ENCODE data around the gene ERCC5.

ERCC5 gene

GRCh38 chr13:102812611-102813287, 33.1 kb upstream of the ERCC5 start:
- H3K27me3 ChIP-seq (ENCODE audit: control insufficient read depth, low read length), result no peaks in the 10 kb centered on the region
- peaks cover 24% of the 10 kb centered on the region for H3K79me2 ChIP-seq (ENCODE audit: control insufficient read depth, low read length)
- peaks cover 13% of the 10 kb centered on the region for H3K36me3 ChIP-seq (ENCODE audit: control insufficient read depth, low read length)
- H3K9me2 ChIP-seq (replicated peaks; ENCODE audit: control insufficient read depth, low read length), result no peaks in the 10 kb centered on the region
- H3K9me3 ChIP-seq (ENCODE audit: control insufficient read depth, insufficient read depth, low read length), result no peaks in the 10 kb centered on the region
- H3K27ac ChIP-seq (ENCODE audit: low read depth, low read length), result no peak overlapping the region
- no peak overlapping the region for H3K4me3 ChIP-seq (ENCODE audit: low read length)
- no peaks in the 10 kb centered on the region for H3F3A ChIP-seq (ENCODE audit: control insufficient read depth, insufficient read depth)
- H4K20me1 ChIP-seq (ENCODE audit: control insufficient read depth, insufficient read depth, low read depth, low read length), result no peaks in the 10 kb centered on the region
- peaks cover 9% of the 10 kb centered on the region for H3K4me1 ChIP-seq (ENCODE audit: control insufficient read depth, low read length)
- no peak overlapping the region; the same call in 1 of the 2 replicates for H3K4me2 ChIP-seq (ENCODE audit: low read length)
- TF ChIP-seq EZH2phosphoT487 (IDR thresholded peaks at IDR 0.05; ENCODE audit: borderline replicate concordance, low read length) (no peak), CTCF (IDR thresholded peaks at IDR 0.05; ENCODE audit: low read depth, low read length, poor library complexity, severe bottlenecking) (no peak)

GRCh38 chr13:102814025-102814607, 31.7 kb upstream of the ERCC5 start:
- TF ChIP-seq CTCF (IDR thresholded peaks at IDR 0.05; ENCODE audit: low read depth, low read length, poor library complexity, severe bottlenecking) (no peak), EZH2phosphoT487 (IDR thresholded peaks at IDR 0.05; ENCODE audit: borderline replicate concordance, low read length) (no peak)
- Histone ChIP-seq H3K9me2 (replicated peaks; ENCODE audit: control insufficient read depth, low read length) (no peaks in the 10 kb centered on the region), H3K79me2 (ENCODE audit: control insufficient read depth, low read length) (peaks cover 24% of the 10 kb centered on the region), H3F3A (ENCODE audit: control insufficient read depth, insufficient read depth) (no peaks in the 10 kb centered on the region), H3K36me3 (ENCODE audit: control insufficient read depth, low read length) (peaks cover 15% of the 10 kb centered on the region), H3K9me3 (ENCODE audit: control insufficient read depth, insufficient read depth, low read length) (no peaks in the 10 kb centered on the region), H3K4me3 (ENCODE audit: low read length) (no peak overlapping the region), H4K20me1 (ENCODE audit: control insufficient read depth, insufficient read depth, low read depth, low read length) (no peaks in the 10 kb centered on the region), H3K4me1 (ENCODE audit: control insufficient read depth, low read length) (peaks cover 9% of the 10 kb centered on the region), H3K4me2 (ENCODE audit: low read length) (no peak overlapping the region), H3K27ac (ENCODE audit: low read depth, low read length) (no peak overlapping the region), H3K27me3 (ENCODE audit: control insufficient read depth, low read length) (no peaks in the 10 kb centered on the region)

- no peak overlapping the region for H3K27ac ChIP-seq (ENCODE audit: low read depth, low read length)
- no peak overlapping the region for H3K4me2 ChIP-seq (ENCODE audit: low read length)
- peaks cover 24% of the 10 kb centered on the region for H3K79me2 ChIP-seq (ENCODE audit: control insufficient read depth, low read length)
- TF ChIP-seq CTCF (IDR thresholded peaks at IDR 0.05; ENCODE audit: low read depth, low read length, poor library complexity, severe bottlenecking), result no peak
- no peak for TF ChIP-seq EZH2phosphoT487 (IDR thresholded peaks at IDR 0.05; ENCODE audit: borderline replicate concordance, low read length)
- no peak overlapping the region for H3K4me3 ChIP-seq (ENCODE audit: low read length)
- no peaks in the 10 kb centered on the region for H3K9me2 ChIP-seq (replicated peaks; ENCODE audit: control insufficient read depth, low read length)
- no peaks in the 10 kb centered on the region for H3K9me3 ChIP-seq (ENCODE audit: control insufficient read depth, insufficient read depth, low read length)
- H3K27me3 ChIP-seq (ENCODE audit: control insufficient read depth, low read length), result no peaks in the 10 kb centered on the region
- no peaks in the 10 kb centered on the region for H4K20me1 ChIP-seq (ENCODE audit: control insufficient read depth, insufficient read depth, low read depth, low read length)
- H3F3A ChIP-seq (ENCODE audit: control insufficient read depth, insufficient read depth), result no peaks in the 10 kb centered on the region
- H3K4me1 ChIP-seq (ENCODE audit: control insufficient read depth, low read length), result peaks cover 9% of the 10 kb centered on the region
- H3K36me3 ChIP-seq (ENCODE audit: control insufficient read depth, low read length), result peaks cover 15% of the 10 kb centered on the region
These were observed 31.0 kb upstream of the ERCC5 start for GRCh38 chr13:102814793-102815192.

All from DOHH2 (cell line).